PFSK-1 (cell line): ENCODE data around the gene BTRC.

Source experiments
- FOXP2 ChIP-seq: optimal IDR thresholded peaks from 2 replicates; pipeline ENCODE3; 2011; ENCODE audit warnings: borderline replicate concordance, control low read depth, inconsistent platforms; ENCODE audit not compliant: insufficient read depth; ENCODE audit errors: extremely low read length, extremely low read depth
- POLR2AphosphoS5 ChIP-seq: IDR thresholded peaks from 2 replicates; pipeline ENCODE4 v1.6.1; 2012; ENCODE audit warnings: low read depth, mild to moderate bottlenecking, control low read depth, low read length, moderate library complexity
- SIN3A ChIP-seq: IDR thresholded peaks from 2 replicates; pipeline ENCODE4 v1.6.1; 2012; ENCODE audit warnings: mild to moderate bottlenecking, low read length, moderate library complexity, borderline replicate concordance; ENCODE audit not compliant: insufficient read depth
- TAF1 ChIP-seq: IDR thresholded peaks from 2 replicates; pipeline ENCODE4 v1.6.1; 2012; ENCODE audit warnings: low read length, control low read depth, borderline replicate concordance; ENCODE audit not compliant: insufficient read depth
- TF ChIP-seq, protein P1 (sequence below), 2 experiments: IDR thresholded peaks; 2 replicates each; pipeline versions ENCODE4 v1.6.1 to v1.8.0; 2011 to 2012; ENCODE audit warnings: low read depth in 2 of 2, low read length in 2 of 2, control low read depth in 1 of 2, inconsistent platforms in 1 of 2, mild to moderate bottlenecking in 1 of 2, moderate library complexity in 1 of 2; ENCODE audit not compliant: insufficient read depth in 1 of 2

DNA sequence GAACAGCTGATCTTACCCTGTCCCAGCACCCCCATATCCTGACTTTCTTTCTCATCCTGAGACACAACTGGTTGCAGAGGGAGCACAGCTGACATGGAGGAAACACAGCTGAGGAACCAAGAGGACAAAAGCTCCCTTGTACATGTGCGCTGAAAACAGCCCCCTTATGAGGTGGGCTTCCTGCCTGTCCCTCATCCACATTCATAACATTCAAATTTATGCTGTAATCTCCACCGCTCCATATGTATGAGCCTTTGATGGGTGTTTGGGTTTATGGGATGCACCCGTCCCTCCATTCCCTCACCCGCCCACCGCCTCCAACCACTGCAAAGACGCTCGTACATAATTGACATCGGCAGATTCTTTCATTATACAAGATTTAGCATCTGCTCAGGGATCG is 49.6 kb upstream of the BTRC start:
- TF ChIP-seq POLR2AphosphoS5 (no peak), TAF1 (no peak), SIN3A (no peak), FOXP2 (no peak)
- TF ChIP-seq, protein P1, sequence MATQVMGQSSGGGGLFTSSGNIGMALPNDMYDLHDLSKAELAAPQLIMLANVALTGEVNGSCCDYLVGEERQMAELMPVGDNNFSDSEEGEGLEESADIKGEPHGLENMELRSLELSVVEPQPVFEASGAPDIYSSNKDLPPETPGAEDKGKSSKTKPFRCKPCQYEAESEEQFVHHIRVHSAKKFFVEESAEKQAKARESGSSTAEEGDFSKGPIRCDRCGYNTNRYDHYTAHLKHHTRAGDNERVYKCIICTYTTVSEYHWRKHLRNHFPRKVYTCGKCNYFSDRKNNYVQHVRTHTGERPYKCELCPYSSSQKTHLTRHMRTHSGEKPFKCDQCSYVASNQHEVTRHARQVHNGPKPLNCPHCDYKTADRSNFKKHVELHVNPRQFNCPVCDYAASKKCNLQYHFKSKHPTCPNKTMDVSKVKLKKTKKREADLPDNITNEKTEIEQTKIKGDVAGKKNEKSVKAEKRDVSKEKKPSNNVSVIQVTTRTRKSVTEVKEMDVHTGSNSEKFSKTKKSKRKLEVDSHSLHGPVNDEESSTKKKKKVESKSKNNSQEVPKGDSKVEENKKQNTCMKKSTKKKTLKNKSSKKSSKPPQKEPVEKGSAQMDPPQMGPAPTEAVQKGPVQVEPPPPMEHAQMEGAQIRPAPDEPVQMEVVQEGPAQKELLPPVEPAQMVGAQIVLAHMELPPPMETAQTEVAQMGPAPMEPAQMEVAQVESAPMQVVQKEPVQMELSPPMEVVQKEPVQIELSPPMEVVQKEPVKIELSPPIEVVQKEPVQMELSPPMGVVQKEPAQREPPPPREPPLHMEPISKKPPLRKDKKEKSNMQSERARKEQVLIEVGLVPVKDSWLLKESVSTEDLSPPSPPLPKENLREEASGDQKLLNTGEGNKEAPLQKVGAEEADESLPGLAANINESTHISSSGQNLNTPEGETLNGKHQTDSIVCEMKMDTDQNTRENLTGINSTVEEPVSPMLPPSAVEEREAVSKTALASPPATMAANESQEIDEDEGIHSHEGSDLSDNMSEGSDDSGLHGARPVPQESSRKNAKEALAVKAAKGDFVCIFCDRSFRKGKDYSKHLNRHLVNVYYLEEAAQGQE (IDR thresholded peaks at IDR 0.05; ENCODE audit: insufficient read depth in 1 of 2, low read depth in 2 of 2, low read length in 2 of 2), result no peak
